HEK293 (cell line): Measurements from ENCODE around the gene ADAMTS17.

ENCODE experiments used
- CTCF ChIA-PET: fragments of 350-600 bp; formaldehyde crosslinking; extraction: SDS; loops from one replicate; lab custom pipeline; 2021; ENCODE audit warnings: antibody characterized with exemption; lab: Yijun Ruan, JAX
- POLR2A ChIA-PET: fragments of 300-600 bp; formaldehyde crosslinking; extraction: SDS; loops from one replicate; lab custom pipeline; 2020; ENCODE audit warnings: antibody characterized with exemption, inconsistent platforms; lab: Yijun Ruan, JAX
- H3K27ac ChIP-seq: fragments of 200-500 bp; sonication (Bioruptor generic); 2 replicates; pipeline ENCODE4 v1.5.1; 2014; ENCODE audit warnings: low read depth, low read length, control low read depth, inconsistent platforms; ENCODE audit errors: extremely low read depth
- H3K36me3 ChIP-seq, 2 experiments: fragments of 200-500 bp in 1 of 2; sonication (Bioruptor generic) in 1 of 2; 1 replicate in 1 of 2; 2 replicates in 1 of 2; pipeline ENCODE4 v1.5.1; 2014 to 2017; ENCODE audit warnings: inconsistent platforms in 2 of 2, low read length in 2 of 2; ENCODE audit not compliant: control insufficient read depth in 2 of 2, insufficient read depth in 1 of 2
- H3K4me1 ChIP-seq: fragments of 200-500 bp; sonication (Bioruptor generic); 2 replicates; pipeline ENCODE4 v1.5.1; 2014; ENCODE audit warnings: mild to moderate bottlenecking, low read length, inconsistent platforms; ENCODE audit not compliant: control insufficient read depth, insufficient read depth
- H3K4me3 ChIP-seq: 2 replicates; pipeline ENCODE4 v1.5.1; 2011; ENCODE audit warnings: low read depth, mild to moderate bottlenecking, control low read depth, low read length, moderate library complexity
- H3K9me3 ChIP-seq: fragments of 200-500 bp; sonication (Bioruptor generic); 2 replicates; pipeline ENCODE4 v1.5.1; 2014; ENCODE audit warnings: low read depth, low read length, inconsistent platforms; ENCODE audit not compliant: control insufficient read depth, insufficient read depth
- ATF2 ChIP-seq: fragments of 450-650 bp; formaldehyde crosslinking; IDR thresholded peaks from 2 replicates; pipeline ENCODE4 v1.5.1; 2016; ENCODE audit warnings: missing biosample characterization, missing genetic modification characterization, low read depth
- BCL6B ChIP-seq: fragments of 450-650 bp; formaldehyde crosslinking; IDR thresholded peaks from 2 replicates; pipeline ENCODE4 v1.5.1; 2017; ENCODE audit warnings: missing biosample characterization, missing genetic modification characterization
- KLF10 ChIP-seq: fragments of 450-650 bp; IDR thresholded peaks from 2 replicates; pipeline ENCODE4 v1.5.1; 2018; ENCODE audit warnings: missing biosample characterization, mild to moderate bottlenecking, missing genetic modification characterization
- OVOL3 ChIP-seq: fragments of 450-650 bp; formaldehyde crosslinking; IDR thresholded peaks from 2 replicates; pipeline ENCODE4 v1.5.1; 2016; ENCODE audit warnings: missing biosample characterization, missing genetic modification characterization
- PRDM1 ChIP-seq: fragments of 450-650 bp; formaldehyde crosslinking; IDR thresholded peaks from 2 replicates; pipeline ENCODE4; 2016; ENCODE audit warnings: missing biosample characterization, missing genetic modification characterization
- PRDM2 ChIP-seq: fragments of 450-650 bp; formaldehyde crosslinking; IDR thresholded peaks from 2 replicates; pipeline ENCODE4 v1.5.1; 2016; ENCODE audit warnings: missing biosample characterization, missing genetic modification characterization, borderline replicate concordance
- SETDB1 ChIP-seq: IDR thresholded peaks from one replicate; pipeline ENCODE4 v1.6.1; 2017; ENCODE audit warnings: mild to moderate bottlenecking, low read length, moderate library complexity, mixed read lengths; ENCODE audit not compliant: insufficient read length
- SP7 ChIP-seq: fragments of 450-650 bp; formaldehyde crosslinking; IDR thresholded peaks from 2 replicates; pipeline ENCODE4 v1.5.1; 2016; ENCODE audit warnings: missing biosample characterization, missing genetic modification characterization
- ZFP69B ChIP-seq: fragments of 450-650 bp; formaldehyde crosslinking; IDR thresholded peaks from 2 replicates; pipeline ENCODE4 v1.5.1; 2016; ENCODE audit warnings: missing biosample characterization, missing genetic modification characterization
- ZNF114 ChIP-seq: fragments of 450-650 bp; formaldehyde crosslinking; IDR thresholded peaks from 2 replicates; pipeline ENCODE4 v1.5.0; 2017; ENCODE audit warnings: missing biosample characterization, missing genetic modification characterization
- ZNF2 ChIP-seq: fragments of 450-650 bp; formaldehyde crosslinking; IDR thresholded peaks from 2 replicates; pipeline ENCODE4 v1.5.1; 2016; ENCODE audit warnings: missing biosample characterization, missing genetic modification characterization
- ZNF221 ChIP-seq: fragments of 450-650 bp; formaldehyde crosslinking; IDR thresholded peaks from 2 replicates; pipeline ENCODE4 v1.5.1; 2017; ENCODE audit warnings: missing biosample characterization, missing genetic modification characterization, borderline replicate concordance
- ZNF292 ChIP-seq: fragments of 450-650 bp; formaldehyde crosslinking; IDR thresholded peaks from 2 replicates; pipeline ENCODE4 v1.5.1; 2016; ENCODE audit warnings: low read depth, missing biosample characterization, missing genetic modification characterization, borderline replicate concordance
- ZNF335 ChIP-seq: fragments of 450-650 bp; formaldehyde crosslinking; conservative IDR thresholded peaks from 2 replicates; pipeline ENCODE4 v1.5.1; 2016; ENCODE audit warnings: missing biosample characterization, missing genetic modification characterization
- ZNF394 ChIP-seq: fragments of 450-650 bp; formaldehyde crosslinking; IDR thresholded peaks from 2 replicates; pipeline ENCODE4 v1.5.1; 2016; ENCODE audit warnings: missing biosample characterization, missing genetic modification characterization, mild to moderate bottlenecking, moderate library complexity, borderline replicate concordance
- ZNF571 ChIP-seq: fragments of 450-650 bp; formaldehyde crosslinking; IDR thresholded peaks from 2 replicates; pipeline ENCODE4 v1.5.0; 2017; ENCODE audit warnings: missing biosample characterization, missing genetic modification characterization
- ZNF623 ChIP-seq: fragments of 450-650 bp; formaldehyde crosslinking; IDR thresholded peaks from 2 replicates; pipeline ENCODE4 v1.5.1; 2016; ENCODE audit warnings: missing biosample characterization, missing genetic modification characterization
- ZNF624 ChIP-seq: fragments of 450-650 bp; formaldehyde crosslinking; IDR thresholded peaks from 2 replicates; pipeline ENCODE4 v1.5.1; 2017; ENCODE audit warnings: missing biosample characterization, missing genetic modification characterization
- ZNF747 ChIP-seq: fragments of 450-650 bp; formaldehyde crosslinking; IDR thresholded peaks from 2 replicates; pipeline ENCODE4 v1.5.1; 2016; ENCODE audit warnings: missing biosample characterization, missing genetic modification characterization
- ZNF785 ChIP-seq: fragments of 450-650 bp; formaldehyde crosslinking; IDR thresholded peaks from 2 replicates; pipeline ENCODE4 v1.5.1; 2016; ENCODE audit warnings: missing biosample characterization, missing genetic modification characterization

ADAMTS17 gene

GRCh38 chr15:99955532-99955931, 386.2 kb downstream of the ADAMTS17 start:
- H3K4me3 ChIP-seq: no peak overlapping the region
- CTCF ChIA-PET: no interaction called here
- no peak overlapping the region for H3K27ac ChIP-seq
- no peaks in the 10 kb centered on the region for H3K4me1 ChIP-seq
- no peaks in the 10 kb centered on the region for H3K36me3 ChIP-seq
- POLR2A ChIA-PET: no interaction called here
- TF ChIP-seq ZNF394 (no peak), ZNF292 (tag by site-specific recombination) (no peak), ZNF221 (no peak), SP7 (tag by site-specific recombination) (no peak), BCL6B (tag by site-specific recombination) (no peak), ZNF624 (no peak), ZNF785 (tag by site-specific recombination) (no peak), ZFP69B (tag by site-specific recombination) (no peak), KLF10 (tag by site-specific recombination) (no peak), ZNF623 (tag by site-specific recombination) (no peak), OVOL3 (tag by site-specific recombination) (no peak), ZNF2 (no peak), SETDB1 (no peak), ZNF335 (tag by site-specific recombination) (no peak), PRDM1 (tag by site-specific recombination) (no peak)
- no peaks in the 10 kb centered on the region for H3K9me3 ChIP-seq

GRCh38 chr15:99955181-99955525, 386.6 kb downstream of the ADAMTS17 start:
- Histone ChIP-seq H3K27ac (no peak overlapping the region), H3K9me3 (no peaks in the 10 kb centered on the region), H3K4me3 (no peak overlapping the region), H3K4me1 (no peaks in the 10 kb centered on the region), H3K36me3 (no peaks in the 10 kb centered on the region)
- ChIA-PET POLR2A (no interaction called here), CTCF (no interaction called here)
- TF ChIP-seq PRDM2 (tag by site-specific recombination) (no peak), ATF2 (no peak), ZNF114 (no peak), ZNF571 (tag by site-specific recombination) (no peak), ZNF747 (no peak)
- TF ChIP-seq, all 188 proteins: peak for 0
